ENCODE measurements around the gene TIMP2.
"Not testable (repeated sequence)": the region's sequence is repeated elsewhere in the genome, so short reads cannot be mapped to it uniquely, and the experiment has no call there.

Gene TIMP2

GRCh38 chr17:78886954-78887353, 38.2 kb downstream of the TIMP2 start:
- H3K4me1 ChIP-seq (ENCODE audit: control insufficient read depth, insufficient read depth, low read length): peaks cover 37% of the 10 kb centered on the region
- no peaks in the 10 kb centered on the region for H3K36me3 ChIP-seq (ENCODE audit: control insufficient read depth, insufficient read depth, low read length)
- no peak overlapping the region for H3K9ac ChIP-seq (ENCODE audit: low read length)
- H3K4me3 ChIP-seq (ENCODE audit: low read length): no peak overlapping the region
- H3K9me3 ChIP-seq (ENCODE audit: control insufficient read depth, low read length): no peaks in the 10 kb centered on the region
- H3K27me3 ChIP-seq (ENCODE audit: control insufficient read depth, insufficient read depth, low read length): no peaks in the 10 kb centered on the region

DNA sequence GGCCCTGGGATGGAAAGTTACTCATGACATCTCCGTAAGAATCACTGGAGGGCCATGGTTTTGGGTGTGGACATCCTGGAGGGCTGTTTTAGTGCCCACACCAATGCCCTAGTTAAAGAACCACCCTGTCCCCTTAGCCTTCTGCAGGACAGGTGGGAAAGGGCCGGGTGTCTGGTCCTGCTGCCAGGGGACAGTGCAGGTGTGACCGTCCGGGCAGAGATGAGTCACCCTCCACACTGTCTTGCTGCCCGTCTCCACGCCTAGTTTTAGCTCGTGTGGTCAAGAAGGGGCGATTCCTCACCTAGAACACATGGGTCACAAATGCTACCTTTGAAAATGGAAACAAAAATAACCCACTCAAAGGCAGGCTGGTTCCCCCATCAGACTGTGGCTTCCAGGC, 39.2 kb downstream of the TIMP2 start:
- H3K4me3 ChIP-seq (ENCODE audit: low read length): no peak overlapping the region
- no peak overlapping the region for H3K9ac ChIP-seq (ENCODE audit: low read length)
- H3K4me1 ChIP-seq (ENCODE audit: control insufficient read depth, insufficient read depth, low read length): peaks cover 42% of the 10 kb centered on the region

GRCh38 chr17:78884876-78885667, 40.1 kb downstream of the TIMP2 start:
- H3K9ac ChIP-seq (ENCODE audit: low read length): peak overlapping the region; percentile 43
- H3K4me3 ChIP-seq (ENCODE audit: low read length): no peak overlapping the region
- peaks cover 42% of the 10 kb centered on the region for H3K4me1 ChIP-seq (ENCODE audit: control insufficient read depth, insufficient read depth, low read length)
- no peaks in the 10 kb centered on the region for H3K9me3 ChIP-seq (ENCODE audit: control insufficient read depth, low read length)
- no peaks in the 10 kb centered on the region for H3K27me3 ChIP-seq (ENCODE audit: control insufficient read depth, insufficient read depth, low read length)
- H3K36me3 ChIP-seq (ENCODE audit: control insufficient read depth, insufficient read depth, low read length): no peaks in the 10 kb centered on the region

More for the DNA sequence above, 39.2 kb downstream of the TIMP2 start:
- Histone ChIP-seq H3K9me3 (ENCODE audit: control insufficient read depth, low read length) (no peaks in the 10 kb centered on the region), H3K27me3 (ENCODE audit: control insufficient read depth, insufficient read depth, low read length) (no peaks in the 10 kb centered on the region), H3K36me3 (ENCODE audit: control insufficient read depth, insufficient read depth, low read length) (no peaks in the 10 kb centered on the region)

GRCh38 chr17:78884148-78884825, 40.9 kb downstream of the TIMP2 start:
- peaks cover 46% of the 10 kb centered on the region for H3K4me1 ChIP-seq (ENCODE audit: control insufficient read depth, insufficient read depth, low read length)
- H3K9me3 ChIP-seq (ENCODE audit: control insufficient read depth, low read length): no peaks in the 10 kb centered on the region
- no peaks in the 10 kb centered on the region for H3K27me3 ChIP-seq (ENCODE audit: control insufficient read depth, insufficient read depth, low read length)
- H3K36me3 ChIP-seq (ENCODE audit: control insufficient read depth, insufficient read depth, low read length): no peaks in the 10 kb centered on the region
- H3K9ac ChIP-seq (ENCODE audit: low read length): peak overlapping the region; percentile 43
- H3K4me3 ChIP-seq (ENCODE audit: low read length): no peak overlapping the region

GRCh38 chr17:78883533-78884131, 41.6 kb downstream of the TIMP2 start:
- Histone ChIP-seq H3K36me3 (ENCODE audit: control insufficient read depth, insufficient read depth, low read length) (no peaks in the 10 kb centered on the region), H3K27me3 (ENCODE audit: control insufficient read depth, insufficient read depth, low read length) (no peaks in the 10 kb centered on the region), H3K9ac (ENCODE audit: low read length) (peak overlapping the region; percentile 49), H3K9me3 (ENCODE audit: control insufficient read depth, low read length) (no peaks in the 10 kb centered on the region), H3K4me3 (ENCODE audit: low read length) (no peak overlapping the region), H3K4me1 (ENCODE audit: control insufficient read depth, insufficient read depth, low read length) (peaks cover 49% of the 10 kb centered on the region)

DNA sequence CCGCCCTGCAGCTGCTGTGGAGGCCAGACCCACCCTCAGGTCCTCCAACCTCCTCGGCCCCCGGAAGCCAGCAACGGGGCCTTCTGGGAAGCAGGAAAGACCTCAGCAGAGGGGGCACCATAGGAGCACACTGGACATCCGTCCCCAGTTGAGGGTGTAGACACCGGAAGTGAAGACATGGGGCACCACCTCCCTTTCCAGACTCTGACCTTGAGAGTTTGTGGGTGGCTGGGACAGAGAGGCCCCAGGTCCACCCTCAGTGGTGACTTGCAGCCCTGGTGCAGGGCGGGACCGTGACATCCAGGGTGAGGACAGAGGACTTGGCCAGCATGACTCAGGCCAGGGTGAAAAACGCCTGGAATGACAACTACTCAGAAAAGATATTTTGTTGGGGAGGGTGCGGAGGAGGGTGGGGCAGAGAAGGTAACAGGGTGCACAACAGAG, 42.1 kb downstream of the TIMP2 start:
- Histone ChIP-seq H3K9ac (ENCODE audit: low read length) (peak overlapping the region; percentile 49), H3K36me3 (ENCODE audit: control insufficient read depth, insufficient read depth, low read length) (no peaks in the 10 kb centered on the region), H3K27me3 (ENCODE audit: control insufficient read depth, insufficient read depth, low read length) (no peaks in the 10 kb centered on the region), H3K9me3 (ENCODE audit: control insufficient read depth, low read length) (no peaks in the 10 kb centered on the region), H3K4me1 (ENCODE audit: control insufficient read depth, insufficient read depth, low read length) (peaks cover 49% of the 10 kb centered on the region), H3K4me3 (ENCODE audit: low read length) (no peak overlapping the region)

DNA sequence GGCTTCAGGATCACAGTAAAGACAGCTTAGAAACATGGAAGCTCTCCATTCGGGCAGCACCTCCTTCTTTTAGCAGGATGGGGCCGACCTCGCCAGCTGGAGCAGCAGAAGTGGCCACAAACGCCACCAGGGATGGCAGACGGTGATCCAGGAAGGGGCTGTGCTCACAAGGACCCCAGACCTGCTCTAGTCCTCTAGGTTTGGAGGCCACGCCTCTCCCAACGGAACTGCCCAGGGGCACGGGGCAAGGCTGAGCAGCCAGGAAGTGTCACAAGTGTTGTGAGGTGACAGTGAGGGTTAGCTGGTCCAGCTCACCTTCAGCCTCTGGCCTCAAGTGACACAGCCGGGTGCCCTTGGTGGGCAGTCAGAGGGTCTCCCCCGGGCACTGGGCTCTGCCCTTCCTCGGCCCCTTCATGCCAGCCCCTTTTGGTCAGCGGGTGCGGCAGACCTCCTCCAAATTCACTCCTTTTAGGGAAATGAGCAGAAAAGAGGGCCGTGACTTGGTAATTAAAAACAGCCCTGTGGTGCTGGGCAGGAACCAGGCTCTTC, 42.6 kb downstream of the TIMP2 start:
- peak overlapping the region; percentile 49 for H3K9ac ChIP-seq (ENCODE audit: low read length)
- no peak overlapping the region for H3K4me3 ChIP-seq (ENCODE audit: low read length)
- no peaks in the 10 kb centered on the region for H3K9me3 ChIP-seq (ENCODE audit: control insufficient read depth, low read length)
- H3K27me3 ChIP-seq (ENCODE audit: control insufficient read depth, insufficient read depth, low read length): no peaks in the 10 kb centered on the region
- H3K4me1 ChIP-seq (ENCODE audit: control insufficient read depth, insufficient read depth, low read length): peaks cover 49% of the 10 kb centered on the region
- no peaks in the 10 kb centered on the region for H3K36me3 ChIP-seq (ENCODE audit: control insufficient read depth, insufficient read depth, low read length)

- Histone ChIP-seq H3K27me3 (ENCODE audit: control insufficient read depth, insufficient read depth, low read length) (no peaks in the 10 kb centered on the region), H3K4me3 (ENCODE audit: low read length) (no peak overlapping the region), H3K9me3 (ENCODE audit: control insufficient read depth, low read length) (no peaks in the 10 kb centered on the region), H3K36me3 (ENCODE audit: control insufficient read depth, insufficient read depth, low read length) (no peaks in the 10 kb centered on the region), H3K9ac (ENCODE audit: low read length) (peak overlapping the region; percentile 8), H3K4me1 (ENCODE audit: control insufficient read depth, insufficient read depth, low read length) (peaks cover 40% of the 10 kb centered on the region)
Measured at GRCh38 chr17:78879635-78880186, 45.5 kb downstream of the TIMP2 start.

DNA sequence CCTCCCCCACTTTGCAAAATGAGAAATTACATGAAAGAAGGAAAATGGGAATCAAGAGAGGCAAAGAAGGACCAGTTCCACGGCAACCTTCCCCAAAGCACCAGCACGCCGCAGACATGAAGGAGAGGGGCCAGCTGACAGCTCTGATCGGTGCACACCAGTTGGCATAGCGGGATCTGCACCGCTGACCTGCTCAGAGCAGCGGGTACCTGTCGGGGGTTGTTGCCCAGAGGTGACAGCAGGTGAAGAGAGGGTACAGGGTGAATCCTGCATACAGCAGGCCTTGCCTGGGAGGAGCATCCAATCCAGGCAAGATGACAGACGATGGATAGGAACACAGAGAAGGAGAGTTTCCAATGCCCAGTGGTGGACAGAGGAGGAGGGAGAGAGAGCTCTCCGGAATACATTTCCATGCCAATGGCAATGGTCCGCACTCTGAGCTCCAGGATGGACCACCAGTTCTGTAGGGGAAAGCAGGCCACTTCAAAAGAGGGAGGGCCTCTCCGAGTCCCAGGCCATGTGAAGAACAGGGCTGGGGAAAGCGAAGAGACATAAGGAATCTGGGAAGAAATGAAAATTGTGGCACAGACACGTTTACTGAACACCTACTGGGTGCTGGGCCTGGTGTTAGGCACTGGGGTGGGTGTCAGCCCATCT, 46.2 kb downstream of the TIMP2 start:
- Histone ChIP-seq H3K4me1 (ENCODE audit: control insufficient read depth, insufficient read depth, low read length) (peaks cover 33% of the 10 kb centered on the region), H3K9ac (ENCODE audit: low read length) (no peak overlapping the region), H3K4me3 (ENCODE audit: low read length) (no peak overlapping the region), H3K27me3 (ENCODE audit: control insufficient read depth, insufficient read depth, low read length) (no peaks in the 10 kb centered on the region), H3K36me3 (ENCODE audit: control insufficient read depth, insufficient read depth, low read length) (no peaks in the 10 kb centered on the region), H3K9me3 (ENCODE audit: control insufficient read depth, low read length) (no peaks in the 10 kb centered on the region)

GRCh38 chr17:78878261-78878660, 46.9 kb downstream of the TIMP2 start:
- no peaks in the 10 kb centered on the region for H3K27me3 ChIP-seq (ENCODE audit: control insufficient read depth, insufficient read depth, low read length)
- H3K36me3 ChIP-seq (ENCODE audit: control insufficient read depth, insufficient read depth, low read length): no peaks in the 10 kb centered on the region
- no peak overlapping the region for H3K4me3 ChIP-seq (ENCODE audit: low read length)
- H3K9ac ChIP-seq (ENCODE audit: low read length): no peak overlapping the region
- H3K9me3 ChIP-seq (ENCODE audit: control insufficient read depth, low read length): no peaks in the 10 kb centered on the region
- H3K4me1 ChIP-seq (ENCODE audit: control insufficient read depth, insufficient read depth, low read length): peaks cover 25% of the 10 kb centered on the region

GRCh38 chr17:78876954-78877517, 48.2 kb downstream of the TIMP2 start:
- H3K9ac ChIP-seq (ENCODE audit: low read length); H3K36me3 ChIP-seq (ENCODE audit: control insufficient read depth, insufficient read depth, low read length); H3K27me3 ChIP-seq (ENCODE audit: control insufficient read depth, insufficient read depth, low read length); H3K4me3 ChIP-seq (ENCODE audit: low read length); H3K9me3 ChIP-seq (ENCODE audit: control insufficient read depth, low read length): not testable (repeated sequence)
- peaks cover 13% of the 10 kb centered on the region for H3K4me1 ChIP-seq (ENCODE audit: control insufficient read depth, insufficient read depth, low read length)

All from mucosa of stomach (tissue), 1 donor.